HEK293T (cell line): ENCODE results near the gene BMP7.

Experiments
- CTCF ChIA-PET: fragments of 350-600 bp; formaldehyde crosslinking; extraction: SDS; loops from one replicate; lab custom pipeline; 2021; ENCODE audit warnings: antibody characterized with exemption, inconsistent platforms; lab: Yijun Ruan, JAX
- POLR2A ChIA-PET: fragments of 350-600 bp; formaldehyde crosslinking; extraction: SDS; loops from one replicate; lab custom pipeline; 2020; ENCODE audit warnings: antibody characterized with exemption, inconsistent platforms; lab: Yijun Ruan, JAX
- DNase-seq: peaks from one replicate; pipeline ENCODE4 v3.0.0; 2012; ENCODE audit warnings: mixed read lengths; ENCODE audit errors: extremely low spot score
- ARNT ChIP-seq: fragments of 450-650 bp; IDR thresholded peaks from 2 replicates; pipeline ENCODE4 v1.6.1; 2017; ENCODE audit warnings: mild to moderate bottlenecking
- BHLHE40 ChIP-seq: fragments of 450-650 bp; IDR thresholded peaks from 2 replicates; pipeline ENCODE4 v1.6.1; 2016; ENCODE audit warnings: mild to moderate bottlenecking, moderate library complexity, borderline replicate concordance
- CTBP1 ChIP-seq: fragments of 450-650 bp; IDR thresholded peaks from 2 replicates; pipeline ENCODE4 v1.6.1; 2016; ENCODE audit warnings: borderline replicate concordance
- ELF4 ChIP-seq: fragments of 450-650 bp; IDR thresholded peaks from 2 replicates; pipeline ENCODE4 v1.6.1; 2017; ENCODE audit warnings: antibody characterized with exemption
- FOXA1 ChIP-seq: fragments of 450-650 bp; IDR thresholded peaks from 2 replicates; pipeline ENCODE4 v1.6.1; 2016; ENCODE audit warnings: mild to moderate bottlenecking
- FOXK2 ChIP-seq: fragments of 450-650 bp; IDR thresholded peaks from 2 replicates; pipeline ENCODE4 v1.6.1; 2016; ENCODE audit warnings: mild to moderate bottlenecking
- FOXM1 ChIP-seq: fragments of 450-650 bp; IDR thresholded peaks from 2 replicates; pipeline ENCODE4 v1.6.1; 2017; ENCODE audit warnings: mild to moderate bottlenecking, borderline replicate concordance
- HDGF ChIP-seq: fragments of 450-650 bp; IDR thresholded peaks from 2 replicates; pipeline ENCODE4 v1.6.1; 2017; ENCODE audit warnings: antibody characterized with exemption, borderline replicate concordance
- L3MBTL2 ChIP-seq: fragments of 450-650 bp; conservative IDR thresholded peaks from 2 replicates; pipeline ENCODE4 v1.6.1; 2016; ENCODE audit warnings: mild to moderate bottlenecking
- LEF1 ChIP-seq: fragments of 450-650 bp; IDR thresholded peaks from 2 replicates; pipeline ENCODE4 v1.6.1; 2017; ENCODE audit warnings: mild to moderate bottlenecking, borderline replicate concordance
- NFRKB ChIP-seq: fragments of 450-650 bp; IDR thresholded peaks from 2 replicates; pipeline ENCODE4 v1.6.1; 2016; ENCODE audit warnings: mild to moderate bottlenecking, moderate library complexity
- SP1 ChIP-seq: fragments of 450-650 bp; IDR thresholded peaks from 2 replicates; pipeline ENCODE4 v1.6.1; 2017
- SUZ12 ChIP-seq: fragments of 450-650 bp; IDR thresholded peaks from 2 replicates; pipeline ENCODE4 v1.6.1; 2016; ENCODE audit warnings: mild to moderate bottlenecking
- TARDBP ChIP-seq: fragments of 450-650 bp; IDR thresholded peaks from 2 replicates; pipeline ENCODE4 v1.6.1; 2016
- ZNF384 ChIP-seq: fragments of 450-650 bp; IDR thresholded peaks from 2 replicates; pipeline ENCODE4 v1.6.1; 2016
- TF ChIP-seq, protein P1 (sequence below): fragments of 450-650 bp; IDR thresholded peaks from 2 replicates; pipeline ENCODE4 v1.6.1; 2016

BMP7 gene

DNA sequence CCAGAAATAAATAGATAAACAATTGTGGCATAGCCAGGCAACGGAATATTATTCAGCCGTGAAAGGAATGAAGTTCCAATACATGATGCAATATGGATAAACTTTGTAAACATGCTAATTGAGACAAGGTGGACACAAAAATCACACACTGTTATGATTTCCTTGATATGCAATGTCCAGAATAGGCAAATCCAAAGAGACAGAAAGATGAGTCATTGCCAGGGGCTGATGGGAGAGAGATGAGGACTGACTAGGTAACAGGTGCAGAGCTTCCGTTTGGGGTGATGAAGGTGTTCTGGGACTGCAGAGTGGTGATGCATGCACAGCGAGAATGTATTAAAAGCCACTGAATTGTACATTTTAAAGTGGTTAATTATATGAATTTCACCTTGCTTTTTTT, 32.0 kb upstream of the BMP7 start:
- no peak for DNase-seq
- TF ChIP-seq NFRKB (no peak), SUZ12 (no peak), BHLHE40 (no peak), FOXK2 (no peak), FOXA1 (no peak), HDGF (no peak), ELF4 (no peak), FOXM1 (no peak), TARDBP (no peak), ARNT (no peak), L3MBTL2 (no peak), ZNF384 (no peak)
- TF ChIP-seq, protein P1, sequence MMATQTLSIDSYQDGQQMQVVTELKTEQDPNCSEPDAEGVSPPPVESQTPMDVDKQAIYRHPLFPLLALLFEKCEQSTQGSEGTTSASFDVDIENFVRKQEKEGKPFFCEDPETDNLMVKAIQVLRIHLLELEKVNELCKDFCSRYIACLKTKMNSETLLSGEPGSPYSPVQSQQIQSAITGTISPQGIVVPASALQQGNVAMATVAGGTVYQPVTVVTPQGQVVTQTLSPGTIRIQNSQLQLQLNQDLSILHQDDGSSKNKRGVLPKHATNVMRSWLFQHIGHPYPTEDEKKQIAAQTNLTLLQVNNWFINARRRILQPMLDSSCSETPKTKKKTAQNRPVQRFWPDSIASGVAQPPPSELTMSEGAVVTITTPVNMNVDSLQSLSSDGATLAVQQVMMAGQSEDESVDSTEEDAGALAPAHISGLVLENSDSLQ: no peak
- ChIA-PET CTCF (no interaction called here), POLR2A (no interaction called here)

DNA sequence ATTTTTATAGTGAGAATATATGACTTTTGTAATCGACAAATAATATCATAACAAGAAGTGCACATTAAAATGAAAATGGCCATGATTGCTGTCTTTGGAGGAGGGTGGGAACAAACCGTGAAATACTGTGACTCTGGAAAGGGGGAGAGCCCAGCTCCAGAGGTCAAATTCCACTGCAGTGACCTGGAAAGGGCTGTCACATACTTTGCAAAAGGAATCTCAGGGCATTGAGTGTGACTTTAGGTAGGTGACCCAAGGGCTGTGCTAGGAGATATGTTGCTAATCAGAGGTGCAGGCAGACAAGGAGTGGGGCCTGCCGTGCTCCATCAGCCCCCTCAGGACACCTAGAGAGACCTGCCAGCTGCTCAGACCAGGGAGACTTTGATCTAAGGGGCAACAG, 28.1 kb upstream of the BMP7 start:
- DNase-seq: no peak
- ChIA-PET CTCF (no interaction called here), POLR2A (no interaction called here)
- TF ChIP-seq CTBP1 (no peak), TARDBP (no peak), ZNF384 (no peak), SUZ12 (no peak), HDGF (no peak), L3MBTL2 (no peak), NFRKB (no peak), FOXA1 (no peak), ELF4 (no peak), FOXK2 (no peak), FOXM1 (no peak), ARNT (no peak), BHLHE40 (no peak)
- TF ChIP-seq, protein P1: no peak

DNA sequence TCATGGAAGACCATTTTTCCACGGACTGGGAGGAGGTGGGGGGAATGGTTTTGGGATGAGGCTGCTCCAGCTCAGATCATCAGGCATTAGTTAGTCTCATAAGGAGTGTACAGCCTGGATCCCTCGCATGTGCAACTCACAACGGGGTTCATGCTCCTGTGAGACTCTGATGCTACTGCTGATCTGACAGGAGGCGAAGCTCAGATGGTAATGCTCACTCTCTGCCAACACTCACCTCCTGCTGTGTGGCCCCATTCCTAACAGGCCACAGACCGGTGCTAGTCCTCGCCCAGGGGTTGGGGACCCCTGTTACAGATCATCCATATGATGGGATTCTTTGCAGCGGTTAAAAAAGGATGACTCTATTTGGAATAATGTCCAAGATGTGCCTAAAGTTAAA, 27.6 kb upstream of the BMP7 start:
- ChIA-PET CTCF (no interaction called here), POLR2A (no interaction called here)
- no peak for DNase-seq
- TF ChIP-seq TARDBP (no peak), CTBP1 (no peak), HDGF (no peak), ZNF384 (no peak), NFRKB (no peak), ARNT (no peak)
- TF ChIP-seq, protein P1: no peak

DNA sequence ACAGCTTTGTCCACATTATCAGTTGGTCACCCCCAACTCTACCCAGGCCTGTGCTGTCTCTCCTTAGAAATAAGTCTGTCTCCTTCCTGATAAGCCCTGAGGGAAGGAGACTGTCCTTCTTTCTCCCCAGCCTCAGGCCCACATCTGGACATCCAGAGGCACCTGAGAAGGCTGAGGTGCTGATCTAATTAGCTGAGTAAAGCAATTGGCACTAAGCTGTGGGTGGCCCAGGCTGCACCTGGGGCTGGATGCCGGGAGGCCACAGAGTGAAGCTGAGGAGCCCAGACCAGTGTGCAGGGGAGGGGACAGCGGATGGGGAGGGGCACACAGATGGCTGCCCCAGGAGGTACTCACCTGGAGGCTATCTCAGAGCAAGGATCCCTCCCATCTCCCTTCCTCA, 26.2 kb upstream of the BMP7 start:
- ChIA-PET POLR2A (no interaction called here), CTCF (interaction anchor here (1.0 kb wide), 1 partner anchor 20 kb away, joined by 3 read pairs; no protein-coding TSS in a partner anchor)
- no peak for DNase-seq
- TF ChIP-seq LEF1 (no peak), ELF4 (no peak), FOXM1 (no peak), NFRKB (no peak), BHLHE40 (no peak), HDGF (no peak), CTBP1 (no peak), FOXK2 (no peak), ZNF384 (no peak), FOXA1 (no peak), SUZ12 (no peak), ARNT (no peak), L3MBTL2 (no peak), SP1 (no peak), TARDBP (no peak)
- TF ChIP-seq, protein P1: no peak

DNA sequence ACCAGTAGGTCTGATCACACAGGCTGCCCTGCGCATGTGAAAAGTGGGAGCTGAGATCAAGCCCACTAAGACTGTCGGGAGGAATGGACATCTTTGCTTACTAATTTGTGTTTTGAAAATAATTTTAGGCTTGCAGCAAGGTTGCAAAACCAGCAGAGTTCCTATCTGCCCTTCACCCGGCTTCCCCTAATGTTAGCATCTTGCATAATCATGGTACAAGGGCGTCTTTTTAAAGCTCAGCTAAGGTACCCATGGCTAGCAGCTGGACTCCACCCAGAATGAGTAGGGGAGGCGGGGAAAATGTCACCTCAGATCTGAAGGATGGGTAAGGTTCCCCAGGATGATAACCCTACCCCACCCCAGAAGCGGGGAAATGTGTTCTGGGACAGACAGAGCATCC, 25.3 kb upstream of the BMP7 start:
- ChIA-PET CTCF (no interaction called here), POLR2A (no interaction called here)
- TF ChIP-seq LEF1: no peak
- no peak for TF ChIP-seq FOXM1
- TF ChIP-seq TARDBP: no peak
- no peak for TF ChIP-seq NFRKB
- no peak for TF ChIP-seq ARNT
- TF ChIP-seq HDGF: no peak
- TF ChIP-seq CTBP1: no peak
- no peak for TF ChIP-seq SP1
- no peak for TF ChIP-seq FOXK2
- TF ChIP-seq, protein P1: no peak
- no peak for TF ChIP-seq SUZ12
- no peak for TF ChIP-seq ZNF384
- TF ChIP-seq ELF4: no peak
- no peak for TF ChIP-seq FOXA1
- no peak for TF ChIP-seq BHLHE40
- TF ChIP-seq L3MBTL2: no peak
- DNase-seq: no peak
